Measurements from ENCODE around the gene DNASE1L1. TPM values are rescaled to one million over a fixed set of nuclear protein-coding genes. Genes with fewer than 3 reads are reported as not detected.

DNASE1L1 gene
- polyA plus RNA-seq, 1 donor (not counting 4 experiments of a cell fraction or from before 2014, with no cell fraction given), result 17.1 TPM

DNA sequence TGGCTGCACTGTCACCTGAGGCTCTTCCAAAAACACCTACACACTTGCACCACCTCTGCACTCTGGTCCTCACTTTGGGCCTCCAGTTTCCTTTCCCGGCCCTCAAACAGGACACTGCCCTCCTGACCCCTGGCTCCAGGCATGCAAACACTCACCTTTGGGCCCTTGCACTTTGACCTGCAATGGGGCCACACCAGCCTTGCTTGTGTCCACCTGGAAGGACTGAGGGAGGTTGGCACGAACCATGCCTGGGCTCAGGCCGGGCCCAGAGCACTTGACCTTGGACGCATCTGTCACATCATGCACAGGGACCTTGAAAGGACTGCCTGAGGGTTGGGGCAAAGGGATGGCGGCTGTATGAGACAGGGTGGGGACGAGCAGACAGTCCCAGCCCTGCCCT, 50.2 kb downstream of the DNASE1L1 start:
- Histone ChIP-seq H3K36me3 (ENCODE audit: control insufficient read depth in 2 of 2, extremely low read depth in 1 of 2, insufficient read depth in 2 of 2, low read length in 2 of 2) (peaks cover 18 to 30% of the 10 kb centered on the region in 2 experiments), H3K9me1 (ENCODE audit: control insufficient read depth, extremely low read depth, insufficient read depth, low read length) (no peaks in the 10 kb centered on the region), H3K4me1 (ENCODE audit: control insufficient read depth, extremely low read depth, insufficient read depth, low read length) (no peaks in the 10 kb centered on the region), H4K20me1 (ENCODE audit: control insufficient read depth, extremely low read depth, insufficient read depth, low read length) (peaks cover 44% of the 10 kb centered on the region), H3K79me2 (ENCODE audit: control insufficient read depth, insufficient read depth, low read length) (peaks cover 49% of the 10 kb centered on the region), H3K4me3 (ENCODE audit: control insufficient read depth in 2 of 3, extremely low read depth in 1 of 3, insufficient read depth in 2 of 3, low read depth in 1 of 3, low read length in 3 of 3) (no peak overlapping the region), H3K27me3 (ENCODE audit: control insufficient read depth, extremely low read depth, insufficient read depth, low read length) (no peaks in the 10 kb centered on the region), H3K9me3 (ENCODE audit: control insufficient read depth, low read depth, low read length) (no peaks in the 10 kb centered on the region), H3K9ac (ENCODE audit: control insufficient read depth, extremely low read depth, insufficient read depth, low read length) (no peak overlapping the region), H3K27ac (ENCODE audit: control insufficient read depth, insufficient read depth, low read length) (no peak overlapping the region), H2AFZ (ENCODE audit: control insufficient read depth, low read length) (no peak overlapping the region), H3K4me2 (ENCODE audit: control insufficient read depth, extremely low read depth, insufficient read depth, low read depth, low read length) (no peak overlapping the region)
- FAIRE-seq (no peak), DNase-seq (ENCODE audit: low read depth, low spot score) (no peak)
- dilution Hi-C loops (cut with MboI; ENCODE audit: extremely low pct_ligation_motif_present, low sequenced_read_pairs), result no loop called here
- TF ChIP-seq EZH2 (IDR thresholded peaks at IDR 0.05; ENCODE audit: low read length), result no peak
- no peak for TF ChIP-seq CTCF (optimal IDR thresholded peaks at IDR 0.05 in 1 of 3, IDR thresholded peaks at IDR 0.05 in 1 of 3, conservative IDR thresholded peaks at IDR 0.05 in 1 of 3; ENCODE audit: extremely low read depth in 1 of 3, insufficient read depth in 2 of 3, low read length in 3 of 3)

DNA sequence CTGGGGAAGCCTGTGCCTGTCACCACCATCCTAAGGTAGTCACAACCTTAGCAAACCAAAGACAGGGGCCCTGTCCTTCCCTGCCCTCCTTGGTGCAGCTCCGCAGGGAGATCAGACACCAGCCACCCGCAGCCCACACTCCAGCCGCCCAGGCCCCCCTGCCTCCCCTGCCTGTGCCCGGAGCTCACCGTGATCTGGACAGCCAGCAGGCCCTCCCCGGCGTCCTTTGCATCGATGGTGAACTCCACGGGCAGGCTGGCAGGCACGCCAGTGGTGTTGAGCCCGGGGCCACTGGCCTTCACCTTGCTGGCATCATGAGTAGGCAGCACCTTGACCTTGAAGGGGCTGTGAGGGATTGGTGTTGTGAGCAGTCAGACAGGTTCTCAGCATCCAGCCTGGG, 51.0 kb downstream of the DNASE1L1 start:
- Histone ChIP-seq H3K4me2 (ENCODE audit: control insufficient read depth, extremely low read depth, insufficient read depth, low read depth, low read length) (no peak overlapping the region), H3K79me2 (ENCODE audit: control insufficient read depth, insufficient read depth, low read length) (peaks cover 46% of the 10 kb centered on the region), H3K27me3 (ENCODE audit: control insufficient read depth, extremely low read depth, insufficient read depth, low read length) (no peaks in the 10 kb centered on the region), H3K4me3 (ENCODE audit: control insufficient read depth in 2 of 3, extremely low read depth in 1 of 3, insufficient read depth in 2 of 3, low read depth in 1 of 3, low read length in 3 of 3) (no peak overlapping the region), H2AFZ (ENCODE audit: control insufficient read depth, low read length) (no peak overlapping the region), H3K9ac (ENCODE audit: control insufficient read depth, extremely low read depth, insufficient read depth, low read length) (no peak overlapping the region), H3K4me1 (ENCODE audit: control insufficient read depth, extremely low read depth, insufficient read depth, low read length) (no peaks in the 10 kb centered on the region), H3K9me3 (ENCODE audit: control insufficient read depth, low read depth, low read length) (no peaks in the 10 kb centered on the region), H4K20me1 (ENCODE audit: control insufficient read depth, extremely low read depth, insufficient read depth, low read length) (peaks cover 44% of the 10 kb centered on the region), H3K9me1 (ENCODE audit: control insufficient read depth, extremely low read depth, insufficient read depth, low read length) (no peaks in the 10 kb centered on the region), H3K27ac (ENCODE audit: control insufficient read depth, insufficient read depth, low read length) (no peak overlapping the region), H3K36me3 (ENCODE audit: control insufficient read depth in 2 of 2, extremely low read depth in 1 of 2, insufficient read depth in 2 of 2, low read length in 2 of 2) (peaks cover 18 to 28% of the 10 kb centered on the region in 2 experiments)
- DNase-seq (ENCODE audit: low read depth, low spot score) (no peak), FAIRE-seq (no peak)
- dilution Hi-C loops (cut with MboI; ENCODE audit: extremely low pct_ligation_motif_present, low sequenced_read_pairs), result no loop called here
- no peak for TF ChIP-seq CTCF (optimal IDR thresholded peaks at IDR 0.05 in 1 of 3, IDR thresholded peaks at IDR 0.05 in 1 of 3, conservative IDR thresholded peaks at IDR 0.05 in 1 of 3; ENCODE audit: extremely low read depth in 1 of 3, insufficient read depth in 2 of 3, low read length in 3 of 3)
- TF ChIP-seq EZH2 (IDR thresholded peaks at IDR 0.05; ENCODE audit: low read length), result no peak

All from keratinocyte (primary cell).